GM12878 (cell line): ENCODE data around the gene TNFSF9. TPM values are rescaled to one million over a fixed set of nuclear protein-coding genes. Genes with fewer than 3 reads are reported as not detected.

ENCODE experiments used
- ATAC-seq: fragments of 200-7000 bp; cut with Tn5 transposase; 3 replicates; pipeline ENCODE4 v1.9.1; 2020; ENCODE audit warnings: mild to moderate bottlenecking, moderate library complexity
- BruUV-seq: library from RNA; stranded (reverse); fragments of 400-500 nt; replicated peaks from 2 replicates; lab custom pipeline; 2021; lab: Mats Ljungman, UMichigan
- CTCF ChIA-PET: fragments of 300-600 bp; sonication (Branson Sonifier 250); formaldehyde crosslinking; extraction: SDS; loops from one replicate; lab custom pipeline; 2021; ENCODE audit warnings: inconsistent platforms; lab: Yijun Ruan, JAX
- POLR2A ChIA-PET: fragments of 350-600 bp; formaldehyde crosslinking; extraction: SDS; loops from one replicate; lab custom pipeline; 2021; ENCODE audit warnings: inconsistent platforms; lab: Charles Lee
- RAD21 ChIA-PET: fragments of 300-600 bp; sonication (Branson Sonifier 250); formaldehyde crosslinking; loops from one replicate; lab custom pipeline; 2023; ENCODE audit warnings: antibody characterized with exemption; ENCODE audit not compliant: unreplicated experiment; lab: Charles Lee
- SMC1A ChIA-PET: fragments of 300-600 bp; sonication (Branson Sonifier 250); formaldehyde crosslinking; loops from one replicate; lab custom pipeline; 2023; ENCODE audit not compliant: unreplicated experiment, uncharacterized antibody; lab: Charles Lee
- DNase-seq: peaks from one replicate; pipeline ENCODE4 v3.0.0-alpha.2; 2011; ENCODE audit warnings: low read depth, low spot score
- FAIRE-seq: peaks from 3 replicates; lab custom pipeline; 2011; peaks lifted over from hg19 to GRCh38; lab: Jason Lieb, UNC
- H2AFZ ChIP-seq: 2 replicates; pipeline ENCODE4 v1.6.0; 2011; ENCODE audit warnings: low read depth, low read length, control low read depth; ENCODE audit not compliant: control insufficient read depth
- H3K27ac ChIP-seq: 2 replicates; pipeline ENCODE4 v1.5.1; 2011; ENCODE audit warnings: control low read depth; ENCODE audit not compliant: control insufficient read depth, insufficient read depth
- H3K27me3 ChIP-seq, 2 experiments: replicated peaks in 1 of 2; 2 replicates each; pipeline versions ENCODE4 v1.6.0 to v1.6.1; 2011; ENCODE audit warnings: low read length in 1 of 2; ENCODE audit not compliant: control insufficient read depth in 2 of 2, insufficient read depth in 2 of 2
- H3K36me3 ChIP-seq, 2 experiments: 2 replicates each; pipeline ENCODE4 v1.5.1; 2011; ENCODE audit warnings: low read length in 1 of 2; ENCODE audit not compliant: control insufficient read depth in 2 of 2, insufficient read depth in 2 of 2
- H3K4me1 ChIP-seq: 2 replicates; pipeline ENCODE4 v1.6.1; 2011; ENCODE audit warnings: mild to moderate bottlenecking, low read length, moderate library complexity, mixed read lengths; ENCODE audit not compliant: control insufficient read depth, insufficient read depth
- H3K4me2 ChIP-seq: 2 replicates; pipeline ENCODE4 v1.6.0; 2011; ENCODE audit warnings: control low read depth; ENCODE audit not compliant: control insufficient read depth, insufficient read depth
- H3K4me3 ChIP-seq: fragments of 200-600 bp; sonication (generic); 2 replicates; pipeline ENCODE4 v1.5.1; 2016
- H3K79me2 ChIP-seq: 2 replicates; pipeline ENCODE4 v1.6.0; 2011; ENCODE audit warnings: low read length; ENCODE audit not compliant: control insufficient read depth, insufficient read depth
- H3K9ac ChIP-seq: 2 replicates; pipeline ENCODE4 v1.8.0; 2011; ENCODE audit warnings: low read length, control low read depth, mixed read lengths; ENCODE audit not compliant: control insufficient read depth, insufficient read depth
- H3K9me3 ChIP-seq: replicated peaks from 3 replicates; pipeline ENCODE4 v1.5.1; 2011; ENCODE audit warnings: mild to moderate bottlenecking, low read length; ENCODE audit not compliant: control insufficient read depth, insufficient read depth
- H4K20me1 ChIP-seq: 2 replicates; pipeline ENCODE4 v1.6.0; 2011; ENCODE audit not compliant: control insufficient read depth, insufficient read depth
- ATF7 ChIP-seq: fragments of 450-650 bp; IDR thresholded peaks from 2 replicates; pipeline ENCODE4 v1.6.1; 2016; ENCODE audit warnings: low read depth, mild to moderate bottlenecking
- HDAC6 ChIP-seq: fragments of 200-600 bp; sonication (generic); IDR thresholded peaks from one replicate; pipeline ENCODE4 v1.8.0; 2017; ENCODE audit warnings: antibody characterized with exemption; ENCODE audit not compliant: unreplicated experiment
- JUNB ChIP-seq: IDR thresholded peaks from 2 replicates; pipeline ENCODE4 v1.6.1; 2016; ENCODE audit warnings: antibody characterized with exemption, mild to moderate bottlenecking
- NFIC ChIP-seq: IDR thresholded peaks from 2 replicates; pipeline ENCODE4 v1.6.1; 2012; ENCODE audit warnings: low read depth, mild to moderate bottlenecking, inconsistent platforms, low read length, moderate library complexity
- WGBS: methylation state at CpG from one replicate; pipeline ENCODE4 v1.1.6; 2016; ENCODE audit warnings: low lambda C conversion rate; ENCODE audit not compliant: insufficient replicate concordance, insufficient coverage; ENCODE audit errors: missing lambda C conversion rate; 5-methylcytosine and 5-hydroxymethylcytosine counted together
- in situ Hi-C: fragments of 300-500 bp; cut with MboI; formaldehyde crosslinking; loops from 9 replicates; pipeline ENCODE4 v1.14.3; 2018; ENCODE audit warnings: mixed read lengths
- intact Hi-C: fragments of 100-400 bp; cut with micrococcal nuclease; formaldehyde crosslinking; loops from one replicate; pipeline ENCODE4 v1.14.2; 2022; ENCODE audit not compliant: unreplicated experiment
- polyA plus RNA-seq, 11 experiments: library from polyadenylated mRNA; depleted of rRNA in 4 of 11; unstranded in 6 of 11; stranded (reverse) in 5 of 11; fragments of >200 nt; fragmentation: Nextera tagmentation in 4 of 11; fragmentation: Illumina TruSeq in 1 of 11; extraction: Ambion mirVana in 4 of 11; extraction: Trizol in 1 of 11; gene quantifications; 1 replicate in 1 of 11; 2 replicates in 10 of 11; pipeline versions ENCODE4 v1.2.1 to v1.2.3, GENCODE V29; 2011 to 2016; ENCODE audit warnings: inconsistent platforms in 2 of 11, missing spikeins in 2 of 11, low read depth in 1 of 11
- total RNA-seq, 4 experiments: library from RNA; depleted of rRNA in 3 of 4; stranded (reverse); fragments of >200 nt in 3 of 4; fragmentation: Illumina TruSeq in 1 of 4; extraction: Trizol in 1 of 4; gene quantifications; 2 replicates each; pipeline versions ENCODE4 v1.2.1 to v1.2.3, GENCODE V29; 2013 to 2021
- TF ChIP-seq, protein P1 (sequence below): fragments of 450-650 bp; IDR thresholded peaks from 2 replicates; pipeline ENCODE4 v1.6.1; 2016; ENCODE audit warnings: mild to moderate bottlenecking, moderate library complexity, borderline replicate concordance
- TF ChIP-seq, protein P2 (sequence below): IDR thresholded peaks from 2 replicates; pipeline ENCODE4 v1.6.1; 2011; ENCODE audit warnings: borderline replicate concordance, low read depth, mild to moderate bottlenecking, moderate library complexity, low read length; ENCODE audit not compliant: insufficient read depth, poor library complexity, severe bottlenecking

Gene TNFSF9
- total and polyA plus RNA-seq, 10 of the 15 experiments (the other 5 are each of a cell fraction or from before 2014, with no cell fraction given): 6.2 to 75.3 (median 22.1) TPM

DNA sequence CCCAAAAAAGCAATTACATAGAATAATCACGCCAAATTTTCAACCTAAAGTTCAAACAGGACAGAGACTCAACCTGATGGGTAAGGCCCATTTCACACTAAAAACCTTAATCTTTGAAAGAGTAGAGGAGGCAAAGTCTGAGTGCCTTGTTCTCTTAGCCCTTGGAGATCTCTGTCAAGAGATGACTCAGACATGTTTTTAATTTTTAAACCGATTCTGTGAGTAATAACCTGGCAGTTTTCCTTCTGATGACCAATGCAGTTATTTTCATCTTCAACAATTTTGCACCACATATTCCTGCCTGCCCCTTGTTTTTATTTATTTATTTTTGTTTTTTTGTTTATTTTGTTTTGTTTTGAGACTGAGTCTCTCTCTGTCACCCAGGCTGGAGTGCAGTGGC lies 11.5 kb upstream of the TNFSF9 start:
- peak overlapping the region; percentile 4; the same call in 1 of the 2 replicates for H3K9ac ChIP-seq
- H2AFZ ChIP-seq: no peak overlapping the region
- RAD21 ChIA-PET: interaction anchor here (1.0 to 1.7 kb wide), 4 partner anchors 9 to 219 kb away, joined by 3 to 7 read pairs (median 4); partner anchors contain the start of genes GPR108 and TNFSF9
- CTCF ChIA-PET: interaction anchor here (1.2 to 3.7 kb wide), 2 partner anchors 82 to 112 kb away, joined by 3 to 13 read pairs; no protein-coding TSS in a partner anchor
- in situ Hi-C loops (loop anchor here (5.0 kb wide), 2 partner anchors 218 to 343 kb away; partner anchors contain the start of genes GPR108 and TRIP10), intact Hi-C loops (loop anchor here (2.0 kb wide), 1 partner anchor 14 kb away; no protein-coding TSS in a partner anchor)
- H3K4me2 ChIP-seq: peak overlapping the region; percentile 99
- TF ChIP-seq HDAC6: no peak
- TF ChIP-seq, protein P1, sequence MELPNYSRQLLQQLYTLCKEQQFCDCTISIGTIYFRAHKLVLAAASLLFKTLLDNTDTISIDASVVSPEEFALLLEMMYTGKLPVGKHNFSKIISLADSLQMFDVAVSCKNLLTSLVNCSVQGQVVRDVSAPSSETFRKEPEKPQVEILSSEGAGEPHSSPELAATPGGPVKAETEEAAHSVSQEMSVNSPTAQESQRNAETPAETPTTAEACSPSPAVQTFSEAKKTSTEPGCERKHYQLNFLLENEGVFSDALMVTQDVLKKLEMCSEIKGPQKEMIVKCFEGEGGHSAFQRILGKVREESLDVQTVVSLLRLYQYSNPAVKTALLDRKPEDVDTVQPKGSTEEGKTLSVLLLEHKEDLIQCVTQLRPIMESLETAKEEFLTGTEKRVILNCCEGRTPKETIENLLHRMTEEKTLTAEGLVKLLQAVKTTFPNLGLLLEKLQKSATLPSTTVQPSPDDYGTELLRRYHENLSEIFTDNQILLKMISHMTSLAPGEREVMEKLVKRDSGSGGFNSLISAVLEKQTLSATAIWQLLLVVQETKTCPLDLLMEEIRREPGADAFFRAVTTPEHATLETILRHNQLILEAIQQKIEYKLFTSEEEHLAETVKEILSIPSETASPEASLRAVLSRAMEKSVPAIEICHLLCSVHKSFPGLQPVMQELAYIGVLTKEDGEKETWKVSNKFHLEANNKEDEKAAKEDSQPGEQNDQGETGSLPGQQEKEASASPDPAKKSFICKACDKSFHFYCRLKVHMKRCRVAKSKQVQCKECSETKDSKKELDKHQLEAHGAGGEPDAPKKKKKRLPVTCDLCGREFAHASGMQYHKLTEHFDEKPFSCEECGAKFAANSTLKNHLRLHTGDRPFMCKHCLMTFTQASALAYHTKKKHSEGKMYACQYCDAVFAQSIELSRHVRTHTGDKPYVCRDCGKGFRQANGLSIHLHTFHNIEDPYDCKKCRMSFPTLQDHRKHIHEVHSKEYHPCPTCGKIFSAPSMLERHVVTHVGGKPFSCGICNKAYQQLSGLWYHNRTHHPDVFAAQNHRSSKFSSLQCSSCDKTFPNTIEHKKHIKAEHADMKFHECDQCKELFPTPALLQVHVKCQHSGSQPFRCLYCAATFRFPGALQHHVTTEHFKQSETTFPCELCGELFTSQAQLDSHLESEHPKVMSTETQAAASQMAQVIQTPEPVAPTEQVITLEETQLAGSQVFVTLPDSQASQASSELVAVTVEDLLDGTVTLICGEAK: peak; percentile 34; the same call in 1 of the 2 replicates
- TF ChIP-seq JUNB: peak; percentile 57
- TF ChIP-seq, protein P2, sequence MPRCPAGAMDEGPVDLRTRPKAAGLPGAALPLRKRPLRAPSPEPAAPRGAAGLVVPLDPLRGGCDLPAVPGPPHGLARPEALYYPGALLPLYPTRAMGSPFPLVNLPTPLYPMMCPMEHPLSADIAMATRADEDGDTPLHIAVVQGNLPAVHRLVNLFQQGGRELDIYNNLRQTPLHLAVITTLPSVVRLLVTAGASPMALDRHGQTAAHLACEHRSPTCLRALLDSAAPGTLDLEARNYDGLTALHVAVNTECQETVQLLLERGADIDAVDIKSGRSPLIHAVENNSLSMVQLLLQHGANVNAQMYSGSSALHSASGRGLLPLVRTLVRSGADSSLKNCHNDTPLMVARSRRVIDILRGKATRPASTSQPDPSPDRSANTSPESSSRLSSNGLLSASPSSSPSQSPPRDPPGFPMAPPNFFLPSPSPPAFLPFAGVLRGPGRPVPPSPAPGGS: peak; percentile 21
- peak; percentile 23; the same call in 1 of the 2 replicates for TF ChIP-seq NFIC
- TF ChIP-seq ATF7: peak; percentile 24; the same call in 1 of the 2 replicates
- H3K79me2 ChIP-seq: peaks cover 14% of the 10 kb centered on the region
- no peaks in the 10 kb centered on the region for H4K20me1 ChIP-seq
- BruUV-seq: no TSS peak
- peaks cover 51% of the 10 kb centered on the region for H3K4me1 ChIP-seq
- FAIRE-seq (no peak), DNase-seq (no peak), ATAC-seq (0 out of 3 replicates have a peak, but pooled peaks have one; percentile 2)
- H3K27me3 ChIP-seq: no peaks in the 10 kb centered on the region
- no peaks in the 10 kb centered on the region for H3K36me3 ChIP-seq
- peak overlapping the region; percentile 9; the same call in 1 of the 2 replicates for H3K4me3 ChIP-seq
- SMC1A ChIA-PET: interaction anchor here (0.7 to 2.6 kb wide), 10 partner anchors 9 to 122 kb away, joined by 3 to 8 read pairs (median 5); partner anchors contain the start of gene TNFSF9
- no peaks in the 10 kb centered on the region; the same call in 1 of the 3 replicates for H3K9me3 ChIP-seq
- POLR2A ChIA-PET: interaction anchor here (0.8 to 4.0 kb wide), 10 partner anchors 9 to 150 kb away, joined by 3 to 15 read pairs (median 6); partner anchors contain the start of genes DENND1C, TNFSF14 and TNFSF9
- 4% methylated on average over 2 of the region's 2 CpGs for WGBS
- H3K27ac ChIP-seq: peak overlapping the region; percentile 98
